RWPE2 (cell line): Measurements from ENCODE around the gene SOX6.

Source experiments
- ATAC-seq: fragments of 200-7000 bp; cut with Tn5 transposase; 3 replicates; pipeline ENCODE4 v1.9.1; 2021; ENCODE audit warnings: low read depth
- DNase-seq: peaks from one replicate; pipeline ENCODE4 v3.0.0-alpha.2; 2020; ENCODE audit warnings: low spot score
- H3K27ac ChIP-seq: fragments of 450-650 bp; 2 replicates; pipeline ENCODE4 v1.5.1; 2017; ENCODE audit warnings: mild to moderate bottlenecking; ENCODE audit not compliant: poor library complexity, severe bottlenecking
- H3K27me3 ChIP-seq: fragments of 250-450 bp; sonication (Bioruptor Pico); 2 replicates; pipeline ENCODE4 v1.5.1; 2021; ENCODE audit warnings: mild to moderate bottlenecking, moderate library complexity; ENCODE audit not compliant: insufficient read depth, poor library complexity, severe bottlenecking
- H3K36me3 ChIP-seq: fragments of 250-450 bp; sonication (Bioruptor Pico); 2 replicates; pipeline ENCODE4 v1.5.1; 2020; ENCODE audit warnings: low read depth, mild to moderate bottlenecking, moderate library complexity
- H3K4me1 ChIP-seq: fragments of 250-450 bp; sonication (Bioruptor Pico); 2 replicates; pipeline ENCODE4 v1.5.1; 2021; ENCODE audit warnings: mild to moderate bottlenecking, moderate library complexity; ENCODE audit not compliant: insufficient read depth, poor library complexity, severe bottlenecking
- H3K4me3 ChIP-seq: fragments of 250-450 bp; sonication (Bioruptor Pico); 2 replicates; pipeline ENCODE4 v1.5.1; 2021; ENCODE audit warnings: mild to moderate bottlenecking, moderate library complexity; ENCODE audit not compliant: severe bottlenecking
- H3K9me3 ChIP-seq: fragments of 250-450 bp; sonication (Bioruptor Pico); 2 replicates; pipeline ENCODE4 v1.5.1; 2021; ENCODE audit warnings: mild to moderate bottlenecking, moderate library complexity; ENCODE audit not compliant: severe bottlenecking
- CTCF ChIP-seq: fragments of 450-650 bp; IDR thresholded peaks from one replicate; pipeline ENCODE4 v1.5.1; 2017; ENCODE audit warnings: mild to moderate bottlenecking, moderate library complexity; ENCODE audit not compliant: poor library complexity, severe bottlenecking

Gene SOX6

DNA sequence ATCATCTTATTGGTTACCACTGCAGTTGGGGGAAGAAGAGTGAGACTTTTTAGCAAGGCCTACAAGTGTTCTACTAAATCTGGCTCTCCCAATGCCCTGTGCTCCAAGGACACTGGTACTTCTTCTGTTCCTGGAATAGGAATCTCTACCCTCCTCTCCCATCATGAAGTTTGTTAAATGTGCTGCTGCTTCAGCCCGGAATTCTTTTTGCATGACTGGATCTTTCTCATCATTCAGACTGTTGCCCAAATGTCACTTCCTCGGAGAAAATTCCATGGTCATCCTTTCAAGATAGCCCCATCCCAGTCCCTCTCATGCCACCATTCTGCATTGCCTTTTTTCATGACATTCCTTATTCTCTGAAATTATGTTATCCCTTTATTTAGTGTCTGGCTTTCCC is 400.8 kb downstream of the SOX6 start:
- Histone ChIP-seq H3K4me3 (no peak overlapping the region), H3K36me3 (no peaks in the 10 kb centered on the region), H3K9me3 (no peaks in the 10 kb centered on the region), H3K27ac (no peak overlapping the region), H3K27me3 (no peaks in the 10 kb centered on the region), H3K4me1 (no peaks in the 10 kb centered on the region)
- no peak for TF ChIP-seq CTCF
- ATAC-seq, result no peak
- no peak for DNase-seq

- Histone ChIP-seq H3K4me3 (no peak overlapping the region), H3K36me3 (no peaks in the 10 kb centered on the region), H3K27ac (no peak overlapping the region), H3K4me1 (no peaks in the 10 kb centered on the region), H3K27me3 (no peaks in the 10 kb centered on the region), H3K9me3 (no peaks in the 10 kb centered on the region)
- no peak for DNase-seq
- no peak for TF ChIP-seq CTCF
- ATAC-seq, result no peak
These were observed 408.4 kb downstream of the SOX6 start for GRCh38 chr11:15947681-15948648.

DNA sequence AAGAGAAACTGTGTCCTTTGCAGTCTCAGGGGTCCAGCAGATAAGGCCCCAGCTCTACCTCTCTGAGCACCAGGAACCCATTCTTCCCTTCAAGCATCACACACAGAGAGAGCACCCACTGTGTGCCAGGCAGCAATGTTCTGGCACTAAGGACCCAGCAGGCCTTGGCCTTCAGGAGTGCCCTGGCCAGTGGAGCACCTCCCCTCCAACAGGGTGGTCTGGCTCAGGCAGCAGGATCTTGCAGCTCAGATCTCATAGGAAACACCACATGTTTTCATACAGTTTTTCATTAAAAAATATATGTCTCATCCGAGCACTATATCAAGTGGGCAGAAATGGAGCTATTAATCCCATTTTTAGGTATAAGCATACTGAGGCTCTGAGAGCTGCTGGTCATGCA is 410.6 kb downstream of the SOX6 start:
- Histone ChIP-seq H3K9me3 (no peaks in the 10 kb centered on the region), H3K36me3 (no peaks in the 10 kb centered on the region), H3K4me3 (no peak overlapping the region), H3K27ac (no peak overlapping the region), H3K27me3 (no peaks in the 10 kb centered on the region), H3K4me1 (no peaks in the 10 kb centered on the region)
- no peak for DNase-seq
- no peak for TF ChIP-seq CTCF
- ATAC-seq, result no peak

DNA sequence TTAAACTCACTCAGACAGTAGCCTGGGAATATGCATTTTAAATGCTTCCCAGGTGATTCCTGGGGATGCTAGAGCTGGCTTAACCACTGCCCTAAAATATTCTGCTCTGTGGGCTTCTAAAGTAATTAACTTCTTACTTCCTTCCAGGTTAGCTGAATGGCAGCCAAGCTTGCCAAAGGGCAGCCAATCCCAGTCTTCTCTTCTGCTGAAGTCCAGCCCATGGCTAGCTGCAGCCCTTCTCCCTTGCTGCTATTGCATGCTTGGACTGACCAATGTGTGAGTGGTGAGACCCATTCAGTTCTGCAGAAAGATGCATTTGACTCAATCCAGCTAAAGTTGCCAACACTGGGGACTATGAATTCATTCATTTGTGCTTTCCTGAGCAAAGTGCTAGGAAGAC is 411.9 kb downstream of the SOX6 start:
- ATAC-seq (no peak), DNase-seq (no peak)
- H3K36me3 ChIP-seq, result no peaks in the 10 kb centered on the region
- H3K27me3 ChIP-seq, result no peaks in the 10 kb centered on the region
- no peaks in the 10 kb centered on the region for H3K9me3 ChIP-seq
- H3K27ac ChIP-seq, result no peak overlapping the region
- no peaks in the 10 kb centered on the region for H3K4me1 ChIP-seq
- no peak overlapping the region for H3K4me3 ChIP-seq
- no peak for TF ChIP-seq CTCF
